ENCODE results near the gene PGS1.

DNA sequence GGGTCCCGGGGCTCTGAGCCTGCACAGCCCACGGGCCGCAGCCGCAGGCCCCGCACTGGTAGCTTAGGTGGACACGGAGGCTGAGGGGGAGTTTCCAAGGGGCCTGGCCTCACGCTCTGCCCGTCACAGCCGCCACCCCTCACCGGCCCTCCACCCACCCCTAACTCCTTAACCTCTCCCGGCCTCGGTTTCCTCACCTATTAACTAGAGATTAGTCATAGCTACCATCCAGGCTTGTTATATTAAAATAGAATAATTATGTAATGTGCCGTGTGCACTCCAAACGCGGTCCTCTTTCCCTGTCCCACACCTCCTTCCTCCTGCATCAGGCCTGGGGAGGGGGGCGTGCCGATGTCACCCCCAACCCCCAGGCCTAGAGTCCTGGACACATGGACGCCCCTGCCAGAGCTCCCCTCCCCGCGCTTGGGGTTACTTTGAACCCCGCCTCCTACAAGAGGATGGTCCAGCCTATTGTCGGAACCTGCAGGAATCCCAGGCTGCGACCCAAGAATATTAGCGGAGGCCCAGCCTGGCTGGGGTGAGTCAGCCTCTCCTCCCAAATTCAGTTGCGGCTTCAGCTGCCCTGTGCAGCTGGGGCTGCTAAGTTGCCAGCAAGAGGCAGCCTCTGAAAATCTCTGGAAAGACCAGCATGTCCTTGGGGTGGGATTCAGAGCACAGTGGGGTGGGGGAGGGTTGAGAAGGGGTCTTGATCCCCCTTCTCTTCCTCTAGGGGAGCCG is 35.8 kb upstream of the PGS1 start:
- TF ChIP-seq, protein P1, sequence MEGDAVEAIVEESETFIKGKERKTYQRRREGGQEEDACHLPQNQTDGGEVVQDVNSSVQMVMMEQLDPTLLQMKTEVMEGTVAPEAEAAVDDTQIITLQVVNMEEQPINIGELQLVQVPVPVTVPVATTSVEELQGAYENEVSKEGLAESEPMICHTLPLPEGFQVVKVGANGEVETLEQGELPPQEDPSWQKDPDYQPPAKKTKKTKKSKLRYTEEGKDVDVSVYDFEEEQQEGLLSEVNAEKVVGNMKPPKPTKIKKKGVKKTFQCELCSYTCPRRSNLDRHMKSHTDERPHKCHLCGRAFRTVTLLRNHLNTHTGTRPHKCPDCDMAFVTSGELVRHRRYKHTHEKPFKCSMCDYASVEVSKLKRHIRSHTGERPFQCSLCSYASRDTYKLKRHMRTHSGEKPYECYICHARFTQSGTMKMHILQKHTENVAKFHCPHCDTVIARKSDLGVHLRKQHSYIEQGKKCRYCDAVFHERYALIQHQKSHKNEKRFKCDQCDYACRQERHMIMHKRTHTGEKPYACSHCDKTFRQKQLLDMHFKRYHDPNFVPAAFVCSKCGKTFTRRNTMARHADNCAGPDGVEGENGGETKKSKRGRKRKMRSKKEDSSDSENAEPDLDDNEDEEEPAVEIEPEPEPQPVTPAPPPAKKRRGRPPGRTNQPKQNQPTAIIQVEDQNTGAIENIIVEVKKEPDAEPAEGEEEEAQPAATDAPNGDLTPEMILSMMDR (IDR thresholded peaks at IDR 0.05; ENCODE audit: insufficient read depth, low read length, poor library complexity, severe bottlenecking), result no peak
- no peak for TF ChIP-seq EZH2phosphoT487 (conservative IDR thresholded peaks at IDR 0.05; ENCODE audit: low read length)
